Body of pancreas (tissue), 4 donors: ENCODE results near the gene MARK1. TPM values are rescaled to one million over a fixed set of nuclear protein-coding genes. Genes with fewer than 3 reads are reported as not detected.
A peak's percentile ranks its signal among the peaks of the same experiment; 100 is the strongest.

ENCODE experiments used
- ATAC-seq: fragments of 150-250 bp; one replicate; pipeline ENCODE4 v1.9.1; 2016
- DNase-seq, 4 donors: peaks; one replicate each; pipeline ENCODE4 v3.0.0-alpha.2; 2019
- H3K27ac ChIP-seq, 4 donors: fragments of 200-600 bp; sonication (generic); 1 replicate in 3 of 4; 2 replicates in 1 of 4; pipeline versions ENCODE4 v1.5.1 to v1.6.1; 2016 to 2019; ENCODE audit warnings: mild to moderate bottlenecking in 1 of 4, mixed read lengths in 1 of 4, moderate library complexity in 1 of 4
- H3K27me3 ChIP-seq, 2 donors: fragments of 200-600 bp; sonication (generic); one replicate each; pipeline ENCODE4 v1.6.0; 2016; ENCODE audit warnings: mild to moderate bottlenecking in 1 of 2
- H3K36me3 ChIP-seq, 2 donors: fragments of 200-600 bp; sonication (generic); replicated peaks in 1 of 2; 2 replicates each; pipeline ENCODE4 v1.5.1; 2016; ENCODE audit warnings: low read depth in 2 of 2; ENCODE audit not compliant: insufficient read depth in 1 of 2
- H3K4me1 ChIP-seq: fragments of 200-600 bp; sonication (generic); one replicate; pipeline ENCODE4 v1.6.0; 2016
- H3K4me3 ChIP-seq, 2 donors: fragments of 200-600 bp; sonication (generic); 1 replicate in 1 of 2; 2 replicates in 1 of 2; pipeline ENCODE4 v1.5.1; 2016 to 2019
- H3K9me3 ChIP-seq, 3 donors: fragments of 200-600 bp; sonication (generic); 1 replicate in 2 of 3; 2 replicates in 1 of 3; pipeline ENCODE4 v1.5.1; 2016
- POLR2A ChIP-seq, 3 donors: fragments of 450-650 bp; IDR thresholded peaks; one replicate each; pipeline ENCODE4 v1.6.1; 2016; ENCODE audit warnings: antibody characterized with exemption in 3 of 3, mild to moderate bottlenecking in 2 of 3
- WGBS, 2 donors: methylation state at CpG; one replicate each; pipeline ENCODE4 v1.1.5; 2017; 5-methylcytosine and 5-hydroxymethylcytosine counted together
- intact Hi-C: fragments of 100-400 bp; cut with DNase I; formaldehyde crosslinking; loops from one replicate; pipeline ENCODE4 v1.15.1; 2023
- total RNA-seq, 2 donors: library from RNA; depleted of rRNA; stranded (reverse); fragments of >200 nt; gene quantifications; one replicate each; pipeline ENCODE4 v1.1.0, GENCODE V29; 2016
- TF ChIP-seq, protein P1 (sequence below), 7 experiments: fragments of 450-650 bp in 4 of 7; fragments of 200-600 bp in 3 of 7; sonication (generic) in 3 of 7; IDR thresholded peaks; one replicate each; pipeline ENCODE4 v1.5.1; 2016 to 2019; ENCODE audit warnings: antibody characterized with exemption in 7 of 7

MARK1 gene
- total RNA-seq, 2 donors from 2014 or later = 2.1 to 5.3 TPM

DNA sequence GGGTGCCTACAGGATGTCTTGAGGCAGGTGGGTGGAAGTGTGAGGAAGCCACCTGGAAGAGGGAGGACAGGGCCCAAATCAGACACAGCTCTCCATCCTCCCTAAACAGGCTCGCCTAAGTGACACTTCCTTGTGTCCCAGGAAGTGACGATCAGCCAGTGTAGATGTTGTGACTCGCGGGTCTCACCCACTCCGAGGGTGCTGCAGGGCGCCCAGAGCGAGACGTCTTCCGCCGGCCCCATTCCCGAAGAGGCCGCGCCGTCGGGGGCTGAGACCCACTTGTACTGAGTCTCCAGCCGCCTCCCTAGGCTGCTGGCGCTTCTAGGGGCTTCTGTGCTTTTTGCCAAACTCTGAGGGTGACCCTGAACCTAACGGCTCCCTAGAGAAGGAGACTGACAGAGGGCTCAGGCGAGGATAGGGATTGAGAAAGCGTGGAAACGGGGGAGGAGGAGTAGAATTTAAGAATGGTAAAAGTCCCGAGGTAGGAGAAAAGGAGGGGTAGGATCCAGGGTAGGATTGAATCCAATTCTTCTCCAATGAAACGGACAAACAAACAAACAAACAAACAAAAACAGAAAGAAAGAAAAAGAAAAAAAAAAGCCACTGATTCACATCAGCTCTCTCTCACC is 543 bp upstream of the MARK1 start:
- Histone ChIP-seq H3K4me3 (peak overlapping the region in 1 of 2 donors; percentile 4), H3K9me3 (no peaks in the 10 kb centered on the region), H3K27me3 (peaks cover 0 to 16% of the 10 kb centered on the region in 2 donors), H3K36me3 (no peaks in the 10 kb centered on the region), H3K27ac (peak overlapping the region in 3 of 4 donors; percentile 37 to 75 (median 56)), H3K4me1 (peaks cover 17% of the 10 kb centered on the region)
- 3 to 4% methylated on average over 16 to 23 of the region's 23 CpGs for WGBS, 2 donors
- intact Hi-C loops = no loop called here
- DNase-seq (peak; percentile 14 to 29 (median 20)), ATAC-seq (peak; percentile 31)
- TF ChIP-seq, protein P1, sequence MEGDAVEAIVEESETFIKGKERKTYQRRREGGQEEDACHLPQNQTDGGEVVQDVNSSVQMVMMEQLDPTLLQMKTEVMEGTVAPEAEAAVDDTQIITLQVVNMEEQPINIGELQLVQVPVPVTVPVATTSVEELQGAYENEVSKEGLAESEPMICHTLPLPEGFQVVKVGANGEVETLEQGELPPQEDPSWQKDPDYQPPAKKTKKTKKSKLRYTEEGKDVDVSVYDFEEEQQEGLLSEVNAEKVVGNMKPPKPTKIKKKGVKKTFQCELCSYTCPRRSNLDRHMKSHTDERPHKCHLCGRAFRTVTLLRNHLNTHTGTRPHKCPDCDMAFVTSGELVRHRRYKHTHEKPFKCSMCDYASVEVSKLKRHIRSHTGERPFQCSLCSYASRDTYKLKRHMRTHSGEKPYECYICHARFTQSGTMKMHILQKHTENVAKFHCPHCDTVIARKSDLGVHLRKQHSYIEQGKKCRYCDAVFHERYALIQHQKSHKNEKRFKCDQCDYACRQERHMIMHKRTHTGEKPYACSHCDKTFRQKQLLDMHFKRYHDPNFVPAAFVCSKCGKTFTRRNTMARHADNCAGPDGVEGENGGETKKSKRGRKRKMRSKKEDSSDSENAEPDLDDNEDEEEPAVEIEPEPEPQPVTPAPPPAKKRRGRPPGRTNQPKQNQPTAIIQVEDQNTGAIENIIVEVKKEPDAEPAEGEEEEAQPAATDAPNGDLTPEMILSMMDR (IDR thresholded peaks at IDR 0.05) = no peak
- TF ChIP-seq POLR2A (IDR thresholded peaks at IDR 0.05) = peak in 2 of 3 donors; percentile 53 to 67

DNA sequence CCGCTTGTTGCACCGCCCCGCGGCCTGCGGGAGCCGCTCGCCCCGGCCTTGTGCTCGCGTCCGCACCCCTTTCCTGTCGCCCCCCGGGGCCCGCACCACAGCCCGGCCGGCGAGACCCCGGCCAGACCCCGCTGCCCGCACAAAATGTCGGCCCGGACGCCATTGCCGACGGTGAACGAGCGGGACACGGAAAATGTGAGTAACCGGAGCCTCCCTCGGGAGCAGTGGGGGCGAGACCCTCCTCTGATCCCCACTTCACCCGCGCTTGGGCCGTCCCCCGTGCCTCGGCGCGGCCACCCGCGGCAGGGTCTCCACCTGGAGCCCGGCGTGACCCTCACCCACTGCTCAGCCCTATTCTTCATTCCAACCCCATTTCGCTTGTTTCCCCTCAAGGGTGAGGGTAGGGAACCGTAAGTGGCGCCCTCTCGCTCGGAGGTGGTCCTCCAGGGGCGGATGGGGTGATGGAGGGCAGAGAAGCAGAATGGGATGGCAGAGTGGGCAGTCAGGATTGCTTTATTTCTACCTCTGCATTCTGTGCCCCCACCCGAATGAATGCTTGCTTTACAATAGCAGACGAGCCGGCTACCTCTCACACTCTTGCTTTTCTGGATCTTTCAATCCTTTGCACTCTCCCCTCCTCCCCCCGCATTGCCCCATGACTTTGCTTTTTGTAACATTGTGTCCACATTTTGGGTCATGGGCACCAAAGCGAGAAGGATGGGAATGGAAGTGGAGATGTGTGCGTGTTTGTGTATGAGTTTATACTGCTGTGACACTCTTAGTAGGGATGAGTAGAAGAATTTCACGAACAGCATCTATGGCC is 954 bp downstream of the MARK1 start:
- DNase-seq (peak in 1 of 4 donors; percentile 10), ATAC-seq (peak; percentile 8)
- intact Hi-C loops = no loop called here
- H3K36me3 ChIP-seq = no peaks in the 10 kb centered on the region
- TF ChIP-seq, protein P1 (IDR thresholded peaks at IDR 0.05) = no peak
- TF ChIP-seq POLR2A (IDR thresholded peaks at IDR 0.05) = no peak
- WGBS, 2 donors = 3 to 4% methylated on average over 50 to 52 of the region's 55 CpGs
- peak overlapping the region; percentile 39 to 75 (median 58) for H3K27ac ChIP-seq
- peaks cover 17% of the 10 kb centered on the region for H3K4me1 ChIP-seq
- H3K27me3 ChIP-seq = peaks cover 0 to 16% of the 10 kb centered on the region in 2 donors
- H3K4me3 ChIP-seq = peak overlapping the region; percentile 46 to 57
- H3K9me3 ChIP-seq = no peaks in the 10 kb centered on the region

DNA sequence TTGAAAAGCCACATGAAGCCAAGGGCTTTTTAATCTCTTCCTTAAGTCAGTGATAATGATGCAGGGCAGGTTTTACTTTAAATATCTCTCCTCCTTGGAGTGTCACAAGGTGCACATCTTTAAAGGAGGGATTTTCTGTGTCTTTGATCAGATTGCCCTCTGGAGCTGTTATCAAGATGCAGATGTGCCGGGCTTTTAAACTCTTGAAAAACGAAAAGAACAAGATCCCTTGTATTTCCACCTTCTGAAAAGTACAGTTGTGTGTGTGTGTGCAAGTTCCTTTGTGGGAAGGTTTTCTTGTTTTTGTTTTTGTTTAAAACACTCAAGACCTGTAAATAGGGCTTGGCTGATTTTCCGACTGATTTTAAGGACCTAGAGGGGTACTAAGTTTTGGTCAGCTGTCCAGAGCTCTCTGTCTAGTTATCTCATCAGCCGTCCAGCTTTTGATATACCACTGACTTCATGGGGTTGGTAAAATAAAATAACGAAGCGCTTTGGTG is 1.6 kb downstream of the MARK1 start:
- no peak for ATAC-seq
- TF ChIP-seq, protein P1 (IDR thresholded peaks at IDR 0.05) = no peak
- TF ChIP-seq POLR2A (IDR thresholded peaks at IDR 0.05) = no peak
- no peak overlapping the region for H3K27ac ChIP-seq
- DNase-seq = no peak
- H3K27me3 ChIP-seq = peaks cover 0 to 16% of the 10 kb centered on the region in 2 donors
- peaks cover 17% of the 10 kb centered on the region for H3K4me1 ChIP-seq
- H3K9me3 ChIP-seq = no peaks in the 10 kb centered on the region
- no peak overlapping the region for H3K4me3 ChIP-seq
- intact Hi-C loops = no loop called here
- 51 to 60% methylated on average over 6 of the region's 6 CpGs for WGBS, 2 donors
- no peaks in the 10 kb centered on the region for H3K36me3 ChIP-seq

DNA sequence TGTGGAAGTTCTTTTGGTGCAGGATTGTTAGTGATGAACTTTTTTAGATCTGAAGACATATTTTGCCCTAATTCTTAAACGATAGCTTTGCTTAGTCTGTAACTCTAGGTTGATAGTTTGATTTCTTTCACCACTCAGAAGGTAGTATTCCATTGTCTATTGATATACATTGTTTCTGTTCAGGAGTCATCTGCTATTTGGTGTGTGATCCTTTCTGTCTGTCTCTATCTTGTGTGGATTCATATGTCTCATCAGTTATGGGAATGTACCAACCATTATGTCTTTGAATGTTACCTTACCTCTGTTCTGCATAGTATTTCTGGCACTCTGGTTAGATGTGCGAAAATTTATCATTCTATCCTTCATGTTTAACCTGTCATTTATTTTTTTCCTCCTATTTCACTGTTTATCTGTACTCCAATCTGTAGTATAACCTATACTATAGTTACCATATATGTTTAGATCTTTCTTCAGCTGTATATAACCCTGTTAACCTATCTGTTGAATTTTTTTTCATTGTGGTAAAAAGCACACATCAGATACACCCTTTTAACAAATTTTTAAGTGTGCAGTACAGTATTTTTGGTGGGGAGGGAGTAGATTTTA is 5.7 kb downstream of the MARK1 start:
- no peak for ATAC-seq
- Histone ChIP-seq H3K9me3 (no peaks in the 10 kb centered on the region), H3K4me1 (peaks cover 5% of the 10 kb centered on the region), H3K4me3 (no peak overlapping the region), H3K27ac (no peak overlapping the region), H3K36me3 (no peaks in the 10 kb centered on the region), H3K27me3 (peaks cover 0 to 7% of the 10 kb centered on the region in 2 donors)
- no peak for DNase-seq
- TF ChIP-seq, protein P1 (IDR thresholded peaks at IDR 0.05) = no peak
- TF ChIP-seq POLR2A (IDR thresholded peaks at IDR 0.05) = no peak
- 79 to 89% methylated on average over 2 of the region's 2 CpGs for WGBS, 2 donors
- intact Hi-C loops = no loop called here
